Esophagus muscularis mucosa (tissue), 4 donors: ENCODE results near the gene PPA2.

Experiments
- CTCF ChIP-seq, 3 experiments: fragments of 200-600 bp in 2 of 3; fragments of 450-650 bp in 1 of 3; sonication (generic) in 2 of 3; IDR thresholded peaks; one replicate each; pipeline ENCODE4 v1.5.1; 2017 to 2019; ENCODE audit warnings: antibody characterized with exemption in 3 of 3, mild to moderate bottlenecking in 2 of 3, moderate library complexity in 1 of 3
- EP300 ChIP-seq: sonication (generic); formaldehyde crosslinking; IDR thresholded peaks from one replicate; pipeline ENCODE4 v1.6.1; 2017; ENCODE audit warnings: antibody characterized with exemption
- POLR2A ChIP-seq: fragments of 450-650 bp; IDR thresholded peaks from one replicate; pipeline ENCODE4 v1.6.1; 2017; ENCODE audit warnings: antibody characterized with exemption, moderate library complexity, mild to moderate bottlenecking, low read depth
- POLR2AphosphoS5 ChIP-seq, 2 donors: sonication (generic); formaldehyde crosslinking; IDR thresholded peaks; one replicate each; pipeline ENCODE4 v1.6.1; 2017; ENCODE audit warnings: antibody characterized with exemption in 2 of 2

- TF ChIP-seq CTCF (IDR thresholded peaks at IDR 0.05) (no peak), POLR2AphosphoS5 (IDR thresholded peaks at IDR 0.05) (no peak), POLR2A (no peak), EP300 (no peak)
Measured at GRCh38 chr4:105344141-105344540, 129.7 kb downstream of the PPA2 start.
